Vagina (tissue), 2 donors: ENCODE data around the gene CASKIN1. TPM values are rescaled to one million over a fixed set of nuclear protein-coding genes. Genes with fewer than 3 reads are reported as not detected.

Experiments used
- DNase-seq, 2 donors: peaks; one replicate each; pipeline ENCODE4 v3.0.0-alpha.2; 2017; ENCODE audit errors: extremely low spot score in 2 of 2
- H3K27ac ChIP-seq: fragments of 200-600 bp; sonication (generic); one replicate; pipeline ENCODE4 v1.5.1; 2019
- H3K27me3 ChIP-seq: fragments of 200-600 bp; sonication (generic); one replicate; pipeline ENCODE4 v1.5.1; 2019
- H3K36me3 ChIP-seq, 2 donors: fragments of 200-600 bp; sonication (generic); one replicate each; pipeline ENCODE4 v1.5.1; 2017 to 2019
- H3K4me1 ChIP-seq: fragments of 200-600 bp; sonication (generic); one replicate; pipeline ENCODE4 v1.5.1; 2019
- H3K4me3 ChIP-seq, 2 donors: fragments of 200-600 bp; sonication (generic); 1 replicate in 1 of 2; 2 replicates in 1 of 2; pipeline ENCODE4 v1.5.1; 2016 to 2019
- H3K9me3 ChIP-seq: fragments of 200-600 bp; sonication (generic); one replicate; pipeline ENCODE4 v1.5.1; 2019
- POLR2A ChIP-seq, 2 donors: fragments of 450-650 bp; IDR thresholded peaks; one replicate each; pipeline ENCODE4 v1.6.1; 2017; ENCODE audit warnings: antibody characterized with exemption in 2 of 2, mild to moderate bottlenecking in 2 of 2, moderate library complexity in 2 of 2
- POLR2AphosphoS5 ChIP-seq, 2 donors: sonication (generic); formaldehyde crosslinking; IDR thresholded peaks; one replicate each; pipeline ENCODE4 v1.9.0; 2017; ENCODE audit warnings: antibody characterized with exemption in 2 of 2, mild to moderate bottlenecking in 2 of 2, low read depth in 1 of 2; ENCODE audit not compliant: insufficient read depth in 1 of 2
- intact Hi-C: fragments of 100-400 bp; cut with DNase I; formaldehyde crosslinking; loops from one replicate; pipeline ENCODE4 v1.15.1; 2023
- total RNA-seq: library from RNA; depleted of rRNA; stranded (reverse); fragments of >200 nt; gene quantifications from one replicate; pipeline ENCODE4 v1.2.3, GENCODE V29; 2016
- TF ChIP-seq, protein P1 (sequence below), 3 experiments: fragments of 450-650 bp in 2 of 3; fragments of 200-600 bp in 1 of 3; sonication (generic) in 1 of 3; IDR thresholded peaks; one replicate each; pipeline ENCODE4 v1.5.1; 2017 to 2019; ENCODE audit warnings: antibody characterized with exemption in 3 of 3, mild to moderate bottlenecking in 2 of 3, moderate library complexity in 2 of 3

CASKIN1 gene
- total RNA-seq, 1 donor from 2014 or later: 0.25 TPM

DNA sequence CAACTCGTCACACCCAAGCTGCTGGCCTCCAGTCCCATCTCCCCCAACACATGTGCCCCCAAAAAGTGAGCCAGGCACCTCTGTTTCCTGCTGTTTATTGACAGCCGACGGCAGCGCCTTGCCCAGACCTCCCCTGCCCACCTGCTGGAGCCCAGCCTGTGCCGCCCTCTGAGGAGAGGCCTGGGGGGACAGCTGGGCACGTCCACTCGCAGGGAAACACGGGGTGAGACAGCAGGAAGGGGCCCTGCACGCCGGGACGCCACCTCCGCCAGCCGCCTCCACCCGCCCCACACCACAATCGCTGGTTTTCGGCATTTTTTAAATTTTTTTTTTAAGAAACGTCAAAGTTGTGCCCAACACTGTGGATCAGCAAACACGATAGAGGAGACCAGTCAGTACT is 19.3 kb downstream of the CASKIN1 start:
- no peak for TF ChIP-seq POLR2A (IDR thresholded peaks at IDR 0.05)
- no peak for TF ChIP-seq POLR2AphosphoS5 (IDR thresholded peaks at IDR 0.05; ENCODE audit: insufficient read depth in 1 of 2, low read depth in 1 of 2)
- TF ChIP-seq, protein P1, sequence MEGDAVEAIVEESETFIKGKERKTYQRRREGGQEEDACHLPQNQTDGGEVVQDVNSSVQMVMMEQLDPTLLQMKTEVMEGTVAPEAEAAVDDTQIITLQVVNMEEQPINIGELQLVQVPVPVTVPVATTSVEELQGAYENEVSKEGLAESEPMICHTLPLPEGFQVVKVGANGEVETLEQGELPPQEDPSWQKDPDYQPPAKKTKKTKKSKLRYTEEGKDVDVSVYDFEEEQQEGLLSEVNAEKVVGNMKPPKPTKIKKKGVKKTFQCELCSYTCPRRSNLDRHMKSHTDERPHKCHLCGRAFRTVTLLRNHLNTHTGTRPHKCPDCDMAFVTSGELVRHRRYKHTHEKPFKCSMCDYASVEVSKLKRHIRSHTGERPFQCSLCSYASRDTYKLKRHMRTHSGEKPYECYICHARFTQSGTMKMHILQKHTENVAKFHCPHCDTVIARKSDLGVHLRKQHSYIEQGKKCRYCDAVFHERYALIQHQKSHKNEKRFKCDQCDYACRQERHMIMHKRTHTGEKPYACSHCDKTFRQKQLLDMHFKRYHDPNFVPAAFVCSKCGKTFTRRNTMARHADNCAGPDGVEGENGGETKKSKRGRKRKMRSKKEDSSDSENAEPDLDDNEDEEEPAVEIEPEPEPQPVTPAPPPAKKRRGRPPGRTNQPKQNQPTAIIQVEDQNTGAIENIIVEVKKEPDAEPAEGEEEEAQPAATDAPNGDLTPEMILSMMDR (IDR thresholded peaks at IDR 0.05): no peak
- Histone ChIP-seq H3K36me3 (peaks cover 0 to 40% of the 10 kb centered on the region in 2 donors), H3K4me1 (peaks cover 6% of the 10 kb centered on the region), H3K9me3 (no peaks in the 10 kb centered on the region), H3K27me3 (no peaks in the 10 kb centered on the region), H3K4me3 (no peak overlapping the region), H3K27ac (no peak overlapping the region)
- intact Hi-C loops: no loop called here
- DNase-seq: no peak

DNA sequence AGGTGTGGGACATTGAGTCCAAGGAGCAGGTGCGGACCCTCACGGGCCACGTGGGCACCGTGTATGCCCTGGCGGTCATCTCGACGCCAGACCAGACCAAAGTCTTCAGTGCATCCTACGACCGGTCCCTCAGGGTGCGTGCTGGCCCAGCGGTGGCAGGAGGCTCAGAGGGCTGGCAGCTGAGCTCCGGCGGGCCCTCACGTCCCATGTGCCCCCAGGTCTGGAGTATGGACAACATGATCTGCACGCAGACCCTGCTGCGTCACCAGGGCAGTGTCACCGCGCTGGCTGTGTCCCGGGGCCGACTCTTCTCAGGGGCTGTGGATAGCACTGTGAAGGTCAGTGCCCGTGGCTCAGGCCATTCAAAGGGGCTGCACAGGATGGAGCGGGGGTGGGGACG is 20.4 kb downstream of the CASKIN1 start:
- Histone ChIP-seq H3K36me3 (peaks cover 0 to 51% of the 10 kb centered on the region in 2 donors), H3K4me3 (no peak overlapping the region), H3K9me3 (no peaks in the 10 kb centered on the region), H3K27me3 (no peaks in the 10 kb centered on the region), H3K27ac (no peak overlapping the region), H3K4me1 (peaks cover 6% of the 10 kb centered on the region)
- no peak for TF ChIP-seq POLR2A (IDR thresholded peaks at IDR 0.05)
- TF ChIP-seq POLR2AphosphoS5 (IDR thresholded peaks at IDR 0.05; ENCODE audit: insufficient read depth in 1 of 2, low read depth in 1 of 2): no peak
- TF ChIP-seq, protein P1 (IDR thresholded peaks at IDR 0.05): no peak
- intact Hi-C loops: no loop called here
- no peak for DNase-seq

DNA sequence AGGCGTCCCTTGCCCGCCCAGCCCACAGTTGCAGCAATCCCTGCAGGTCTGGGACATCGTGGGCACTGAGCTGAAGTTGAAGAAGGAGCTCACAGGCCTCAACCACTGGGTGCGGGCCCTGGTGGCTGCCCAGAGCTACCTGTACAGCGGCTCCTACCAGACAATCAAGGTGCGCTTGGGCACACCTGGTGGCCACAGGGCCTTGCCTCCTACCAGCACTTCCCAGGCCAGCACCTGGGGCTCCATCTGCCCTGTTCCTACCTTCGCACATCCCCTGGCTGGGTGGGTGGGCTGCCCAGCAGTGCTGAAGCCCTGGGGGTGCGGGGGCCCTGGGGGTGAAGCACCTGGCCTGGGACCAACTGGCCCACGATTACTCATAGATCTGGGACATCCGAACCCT is 21.0 kb downstream of the CASKIN1 start:
- H3K27me3 ChIP-seq: no peaks in the 10 kb centered on the region
- H3K27ac ChIP-seq: no peak overlapping the region
- H3K36me3 ChIP-seq: peaks cover 0 to 54% of the 10 kb centered on the region in 2 donors
- TF ChIP-seq POLR2AphosphoS5 (IDR thresholded peaks at IDR 0.05; ENCODE audit: insufficient read depth in 1 of 2, low read depth in 1 of 2) (no peak), POLR2A (IDR thresholded peaks at IDR 0.05) (no peak)
- TF ChIP-seq, protein P1 (IDR thresholded peaks at IDR 0.05): no peak
- H3K9me3 ChIP-seq: no peaks in the 10 kb centered on the region
- intact Hi-C loops: no loop called here
- no peak for DNase-seq
- no peak overlapping the region for H3K4me3 ChIP-seq
- H3K4me1 ChIP-seq: peaks cover 6% of the 10 kb centered on the region

DNA sequence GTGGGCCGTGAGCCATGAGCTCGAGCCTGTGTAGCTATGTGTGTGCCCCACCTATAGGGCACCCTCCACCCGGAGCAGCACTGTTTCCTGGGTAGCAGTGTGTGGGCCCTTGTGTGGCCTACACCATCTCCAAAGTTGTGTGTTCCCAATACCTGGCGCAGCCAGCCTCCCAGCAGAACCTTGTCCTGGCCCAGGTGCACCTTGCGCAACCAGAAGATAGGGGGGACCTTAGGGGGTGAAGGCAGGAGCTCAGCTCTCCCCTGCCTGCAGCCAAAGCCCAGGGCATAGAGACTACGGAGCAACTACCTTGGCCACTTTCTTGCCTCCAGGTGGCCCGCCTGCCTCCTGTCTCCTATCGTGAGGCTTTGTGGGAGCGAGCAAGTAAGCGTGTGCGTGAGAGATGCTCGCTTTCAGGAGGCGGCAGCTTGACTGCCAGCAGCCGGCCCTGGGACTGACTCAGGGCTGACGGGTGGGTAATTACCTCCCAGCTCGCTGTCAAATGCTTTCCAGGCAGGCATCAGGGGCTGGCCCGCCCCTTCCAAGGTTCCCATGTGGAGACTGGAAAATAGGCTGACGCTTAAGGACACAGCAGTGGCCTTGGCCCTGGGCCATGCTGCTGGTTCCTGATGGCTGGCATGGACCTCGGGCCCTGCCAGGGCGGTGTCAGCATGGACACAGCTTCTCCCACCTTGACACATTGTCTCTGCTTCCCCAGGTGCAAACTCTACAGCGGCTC is 21.8 kb downstream of the CASKIN1 start:
- H3K4me3 ChIP-seq: no peak overlapping the region
- H3K27ac ChIP-seq: no peak overlapping the region
- no peak for DNase-seq
- TF ChIP-seq POLR2AphosphoS5 (IDR thresholded peaks at IDR 0.05; ENCODE audit: insufficient read depth in 1 of 2, low read depth in 1 of 2) (no peak), POLR2A (IDR thresholded peaks at IDR 0.05) (no peak)
- TF ChIP-seq, protein P1 (IDR thresholded peaks at IDR 0.05): no peak
- intact Hi-C loops: no loop called here
- no peaks in the 10 kb centered on the region for H3K27me3 ChIP-seq
- H3K9me3 ChIP-seq: no peaks in the 10 kb centered on the region
- peaks cover 4% of the 10 kb centered on the region for H3K4me1 ChIP-seq
- H3K36me3 ChIP-seq: peaks cover 0 to 56% of the 10 kb centered on the region in 2 donors

DNA sequence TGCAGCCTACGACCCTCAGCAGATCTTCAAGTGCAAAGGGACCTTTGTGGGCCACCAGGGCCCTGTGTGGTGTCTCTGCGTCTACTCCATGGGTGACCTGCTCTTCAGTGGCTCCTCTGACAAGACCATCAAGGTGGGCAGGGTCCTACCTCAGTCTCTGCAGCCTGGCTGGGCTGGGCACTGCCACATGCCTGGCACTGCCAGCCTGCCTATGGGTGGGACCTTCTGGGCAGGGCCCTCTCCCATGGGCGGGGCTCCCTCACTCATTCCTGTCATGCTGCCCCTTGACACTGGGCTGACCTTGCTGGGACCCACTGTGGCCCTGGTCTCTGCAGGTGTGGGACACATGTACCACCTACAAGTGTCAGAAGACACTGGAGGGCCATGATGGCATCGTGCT is 22.5 kb downstream of the CASKIN1 start:
- peaks cover 0 to 60% of the 10 kb centered on the region in 2 donors for H3K36me3 ChIP-seq
- DNase-seq: no peak
- no peak overlapping the region for H3K4me3 ChIP-seq
- no peaks in the 10 kb centered on the region for H3K27me3 ChIP-seq
- H3K4me1 ChIP-seq: no peaks in the 10 kb centered on the region
- intact Hi-C loops: no loop called here
- H3K27ac ChIP-seq: no peak overlapping the region
- no peak for TF ChIP-seq POLR2A (IDR thresholded peaks at IDR 0.05)
- TF ChIP-seq, protein P1 (IDR thresholded peaks at IDR 0.05): no peak
- TF ChIP-seq POLR2AphosphoS5 (IDR thresholded peaks at IDR 0.05; ENCODE audit: insufficient read depth in 1 of 2, low read depth in 1 of 2): no peak
- H3K9me3 ChIP-seq: no peaks in the 10 kb centered on the region
